SK-N-SH treated with all-trans-retinoic acid at 6 μM for 48 hours (cell line): ENCODE data around the gene ANAPC4.

Experiments
- ZNF8 ChIP-seq: fragments of 450-650 bp; formaldehyde crosslinking; IDR thresholded peaks from 2 replicates; pipeline ENCODE4 v1.5.0; 2020; ENCODE audit warnings: mild to moderate bottlenecking, moderate library complexity
- TF ChIP-seq, protein P1 (sequence below): fragments of 250-450 bp; sonication (Bioruptor Pico); IDR thresholded peaks from 2 replicates; pipeline ENCODE4 v1.8.0; 2020; ENCODE audit warnings: mild to moderate bottlenecking, moderate library complexity, borderline replicate concordance

DNA sequence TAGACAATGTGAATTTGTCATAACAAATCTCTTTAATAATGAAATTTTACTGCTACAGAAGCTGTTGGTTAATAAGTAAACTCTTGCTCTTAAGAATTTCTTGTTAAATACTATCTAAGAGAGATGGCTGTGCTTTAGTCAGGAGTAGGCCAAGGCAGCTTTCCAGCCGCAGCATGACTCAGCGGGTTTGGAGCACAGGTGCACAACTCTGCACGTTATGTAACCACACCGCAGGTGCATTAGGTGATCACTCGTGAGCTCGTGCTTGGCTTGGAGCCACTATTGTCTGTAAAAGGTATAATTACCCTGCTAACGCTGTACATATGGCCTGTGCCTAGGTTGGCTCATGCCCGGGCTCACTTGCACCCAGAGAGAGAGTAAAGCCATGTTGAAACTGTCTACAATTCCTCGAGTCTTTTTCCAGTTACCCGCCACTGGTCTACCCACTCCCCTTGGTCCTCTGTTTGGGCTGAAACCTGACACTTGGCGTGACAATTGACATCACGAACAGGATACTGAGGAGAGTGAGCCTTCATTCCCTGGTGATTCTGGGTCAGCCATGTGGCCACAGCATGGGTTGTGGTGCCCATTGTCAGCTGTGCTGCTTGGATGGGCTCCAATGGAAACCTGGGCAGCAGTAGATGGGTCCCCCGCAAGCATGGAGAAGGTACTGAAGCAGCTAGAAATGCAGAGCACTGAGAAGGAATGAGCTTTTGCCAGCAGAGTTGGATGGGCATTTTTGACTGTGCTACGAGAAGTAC lies 18.4 kb upstream of the ANAPC4 start:
- TF ChIP-seq, protein P1, sequence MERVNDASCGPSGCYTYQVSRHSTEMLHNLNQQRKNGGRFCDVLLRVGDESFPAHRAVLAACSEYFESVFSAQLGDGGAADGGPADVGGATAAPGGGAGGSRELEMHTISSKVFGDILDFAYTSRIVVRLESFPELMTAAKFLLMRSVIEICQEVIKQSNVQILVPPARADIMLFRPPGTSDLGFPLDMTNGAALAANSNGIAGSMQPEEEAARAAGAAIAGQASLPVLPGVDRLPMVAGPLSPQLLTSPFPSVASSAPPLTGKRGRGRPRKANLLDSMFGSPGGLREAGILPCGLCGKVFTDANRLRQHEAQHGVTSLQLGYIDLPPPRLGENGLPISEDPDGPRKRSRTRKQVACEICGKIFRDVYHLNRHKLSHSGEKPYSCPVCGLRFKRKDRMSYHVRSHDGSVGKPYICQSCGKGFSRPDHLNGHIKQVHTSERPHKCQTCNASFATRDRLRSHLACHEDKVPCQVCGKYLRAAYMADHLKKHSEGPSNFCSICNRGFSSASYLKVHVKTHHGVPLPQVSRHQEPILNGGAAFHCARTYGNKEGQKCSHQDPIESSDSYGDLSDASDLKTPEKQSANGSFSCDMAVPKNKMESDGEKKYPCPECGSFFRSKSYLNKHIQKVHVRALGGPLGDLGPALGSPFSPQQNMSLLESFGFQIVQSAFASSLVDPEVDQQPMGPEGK (CRISPR knock-in tag): no peak
- no peak for TF ChIP-seq ZNF8 (CRISPR knock-in tag)
